ENCODE data around the gene PET100.

The PET100 gene

DNA sequence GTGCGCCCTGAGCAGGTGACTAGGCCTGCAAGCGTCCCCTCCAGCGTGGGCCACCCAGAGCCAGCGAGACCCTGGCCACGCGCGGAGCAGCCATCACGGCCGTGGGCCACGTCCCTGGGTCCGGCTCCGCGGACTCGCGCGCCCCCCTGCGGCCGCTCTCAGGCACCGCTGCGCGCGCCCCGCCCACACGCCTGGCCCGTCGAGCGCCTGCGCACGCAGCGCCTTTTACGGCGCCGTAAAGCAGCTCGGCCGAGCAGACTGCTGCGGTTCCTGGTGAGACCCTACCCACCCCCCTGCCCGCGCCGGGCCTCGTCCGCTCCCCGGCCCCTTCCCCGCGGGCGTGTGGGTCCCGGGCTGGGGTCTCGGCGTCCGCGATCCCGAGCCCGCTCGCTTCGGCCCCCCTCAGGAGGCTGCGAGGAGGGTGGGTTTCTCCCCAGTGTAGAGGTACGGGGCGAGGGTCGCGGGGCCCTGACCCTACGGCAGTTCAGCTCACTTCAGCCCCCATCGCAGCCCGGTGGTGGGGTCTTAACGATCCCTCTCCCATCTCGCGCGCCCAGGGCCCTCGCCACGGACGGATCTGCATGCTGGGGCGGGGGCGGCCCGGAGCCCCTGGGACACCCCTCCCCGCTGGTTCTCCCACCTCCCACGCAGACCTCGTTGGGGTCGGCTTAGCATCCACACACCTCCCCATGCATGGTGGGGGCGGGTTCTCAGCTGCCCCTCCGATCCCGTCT is 51.2 kb downstream of the PET100 start, which contains the start of gene TRAPPC5:
Gene TRAPPC5, plus strand, starts transcription at position 228 of the 734 bp plus-strand sequence. CDS start 1,421 bp downstream, outside the sequence.
- DNase-seq: peak; percentile 60

Measured in NCI-H446 treated with DMSO at 0.1 percent for 48 hours (cell line).